ENCODE measurements around the gene JAM3. TPM values are rescaled to one million over a fixed set of nuclear protein-coding genes. Genes with fewer than 3 reads are reported as not detected.
"Not testable (repeated sequence)": the region's sequence is repeated elsewhere in the genome, so short reads cannot be mapped to it uniquely, and the experiment has no call there.

The JAM3 gene
- total and polyA plus RNA-seq, 8 donors = 4.0 to 83.4 (median 20.0) TPM

DNA sequence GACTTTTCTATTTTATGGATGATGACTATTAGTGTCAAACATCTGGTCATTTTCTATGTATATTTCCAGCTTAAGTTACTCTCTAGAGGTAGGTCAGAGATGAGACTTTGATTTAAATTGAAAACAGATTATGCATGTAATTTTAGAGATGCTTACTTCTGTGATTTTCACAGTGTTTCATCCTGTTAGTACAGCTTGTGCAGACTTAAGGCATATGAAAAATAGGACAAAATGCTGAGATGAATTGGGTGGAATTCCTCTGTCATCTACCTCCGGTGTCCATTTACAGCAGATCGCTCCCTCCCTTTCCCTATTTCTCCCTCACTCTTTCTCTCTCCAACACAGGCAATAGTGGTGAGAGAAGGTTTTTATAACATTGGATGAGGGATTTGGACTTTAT is 14.1 kb downstream of the JAM3 start:
- Histone ChIP-seq H3K27ac (no peak overlapping the region), H3K36me3 (no peaks in the 10 kb centered on the region), H3K4me1 (no peaks in the 10 kb centered on the region), H3K9me3 (peaks cover 0 to 16% (median 5%) of the 10 kb centered on the region in 4 donors), H3K27me3 (no peaks in the 10 kb centered on the region), H3K4me3 (no peak overlapping the region)
- intact Hi-C loops (cut with DNase I; ENCODE audit: low total_unique reads) = no loop called here
- WGBS, 5 donors = 89 to 95% (median 90%) methylated on average over 2 of the region's 2 CpGs
- DNase-seq = no peak
- TF ChIP-seq CTCF (IDR thresholded peaks at IDR 0.05) (no peak), POLR2A (IDR thresholded peaks at IDR 0.05) (no peak), POLR2AphosphoS5 (IDR thresholded peaks at IDR 0.05) (no peak), EP300 (IDR thresholded peaks at IDR 0.05) (no peak)

DNA sequence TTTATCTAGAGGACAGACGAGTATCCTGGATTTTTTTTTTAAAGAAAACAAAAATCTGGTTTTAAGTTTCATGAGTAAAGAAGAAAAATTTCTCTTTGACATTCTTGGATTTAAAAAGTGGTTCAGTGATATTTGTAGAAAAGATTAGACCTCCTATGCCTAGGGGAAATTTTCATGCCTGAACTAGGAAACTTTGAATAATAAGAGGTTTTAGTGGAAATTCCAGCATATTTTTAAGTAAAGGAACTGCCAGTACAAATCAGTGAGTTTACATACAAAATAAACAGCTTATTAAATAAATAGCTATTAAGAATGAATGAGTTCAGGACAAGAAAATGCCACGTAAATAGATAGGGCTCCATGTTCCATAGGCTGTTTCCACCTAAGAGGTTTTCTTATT is 17.5 kb downstream of the JAM3 start:
- Histone ChIP-seq H3K4me3 (no peak overlapping the region), H3K4me1 (no peaks in the 10 kb centered on the region), H3K9me3 (peaks cover 0 to 6% (median under 1%) of the 10 kb centered on the region in 4 donors), H3K27me3 (no peaks in the 10 kb centered on the region), H3K36me3 (no peaks in the 10 kb centered on the region), H3K27ac (no peak overlapping the region)
- 51 to 60% (median 57%) methylated on average over 2 of the region's 2 CpGs for WGBS, 5 donors
- DNase-seq = no peak
- intact Hi-C loops (cut with DNase I; ENCODE audit: low total_unique reads) = no loop called here
- no peak for TF ChIP-seq POLR2A (IDR thresholded peaks at IDR 0.05)
- TF ChIP-seq CTCF (IDR thresholded peaks at IDR 0.05) = no peak
- TF ChIP-seq EP300 (IDR thresholded peaks at IDR 0.05) = no peak
- TF ChIP-seq POLR2AphosphoS5 (IDR thresholded peaks at IDR 0.05) = no peak

GRCh38 chr11:134092006-134092405 is 23.1 kb downstream of the JAM3 start:
- intact Hi-C loops (cut with DNase I; ENCODE audit: low total_unique reads); DNase-seq; H3K9me3 ChIP-seq; H3K27me3 ChIP-seq; H3K36me3 ChIP-seq; H3K4me3 ChIP-seq; H3K27ac ChIP-seq: not testable (repeated sequence)
- peaks cover 0 to 13% (median 2%) of the 10 kb centered on the region in 4 donors for H3K4me1 ChIP-seq
- WGBS, 5 donors = 78 to 86% (median 84%) methylated on average over 8 to 9 of the region's 9 CpGs

DNA sequence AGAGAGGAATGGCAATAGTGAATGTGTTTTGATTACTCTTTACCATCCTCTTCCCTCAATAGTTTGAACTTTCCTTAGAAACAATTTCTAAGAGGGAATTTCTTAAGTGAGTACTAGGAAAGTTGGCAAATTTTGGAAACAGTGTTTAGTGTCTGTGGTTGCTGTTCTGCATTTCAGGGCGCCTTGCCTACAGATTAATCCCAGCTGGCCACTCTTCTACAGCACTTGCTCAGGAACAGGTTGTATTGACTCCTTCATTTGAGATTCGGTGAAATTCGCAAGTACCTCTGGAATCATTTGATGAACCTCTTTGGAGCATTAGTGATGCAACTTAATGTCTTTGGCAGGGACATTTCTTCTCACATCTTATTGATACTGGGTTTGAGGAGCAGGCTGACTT is 28.3 kb downstream of the JAM3 start:
- WGBS, 5 donors = 84 to 92% (median 89%) methylated on average over 3 of the region's 3 CpGs

More for the DNA sequence above, 28.3 kb downstream of the JAM3 start:
- Histone ChIP-seq H3K27ac (no peak overlapping the region), H3K9me3 (no peaks in the 10 kb centered on the region), H3K36me3 (no peaks in the 10 kb centered on the region), H3K4me1 (peaks cover 0 to 16% (median 4%) of the 10 kb centered on the region in 4 donors), H3K27me3 (no peaks in the 10 kb centered on the region), H3K4me3 (no peak overlapping the region)
- intact Hi-C loops (cut with DNase I; ENCODE audit: low total_unique reads) = no loop called here
- no peak for TF ChIP-seq CTCF (IDR thresholded peaks at IDR 0.05)
- no peak for TF ChIP-seq POLR2AphosphoS5 (IDR thresholded peaks at IDR 0.05)
- no peak for TF ChIP-seq EP300 (IDR thresholded peaks at IDR 0.05)
- no peak for TF ChIP-seq POLR2A (IDR thresholded peaks at IDR 0.05)
- DNase-seq = no peak
